Measurements from ENCODE around the gene CAB39L. TPM values are rescaled to one million over a fixed set of nuclear protein-coding genes. Genes with fewer than 3 reads are reported as not detected.

Gene CAB39L
- polyA plus RNA-seq, 1 of the 3 experiments (the other 2 are of a cell fraction), result 2.6 TPM

DNA sequence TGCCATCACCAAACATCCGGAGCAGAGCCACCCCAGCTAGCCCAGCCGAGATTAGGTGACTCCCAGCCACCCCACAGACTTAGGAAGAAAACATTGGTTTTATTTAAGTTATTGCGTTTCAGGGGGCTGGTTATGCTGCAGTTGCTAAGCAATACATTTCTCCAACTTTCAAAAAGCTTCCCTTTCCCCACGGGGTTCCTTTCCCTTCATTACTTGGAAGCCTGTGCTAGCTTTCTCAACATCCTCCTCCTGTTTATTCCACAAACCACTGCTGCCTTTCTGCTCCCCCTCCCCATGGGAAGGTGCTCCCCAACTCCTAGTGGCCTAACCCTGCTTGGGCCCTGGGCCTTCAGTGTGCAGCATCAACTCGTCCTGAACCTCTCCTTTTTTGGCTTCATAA, 143.6 kb downstream of the CAB39L start:
- WGBS (ENCODE audit: low lambda C conversion rate), result 59% methylated on average over 5 of the region's 5 CpGs
- TF ChIP-seq SIN3A (IDR thresholded peaks at IDR 0.05; ENCODE audit: borderline replicate concordance, low read depth, low read length), result no peak
- no peak for TF ChIP-seq TAF1 (IDR thresholded peaks at IDR 0.05; ENCODE audit: borderline replicate concordance, low read depth, low read length)
- no peak for TF ChIP-seq NFIC (IDR thresholded peaks at IDR 0.05; ENCODE audit: borderline replicate concordance)
- TF ChIP-seq EP300 (IDR thresholded peaks at IDR 0.05; ENCODE audit: borderline replicate concordance in 1 of 2, low read depth in 1 of 2, low read length in 1 of 2), result no peak
- no peak for TF ChIP-seq TCF12 (IDR thresholded peaks at IDR 0.05)
- TF ChIP-seq MEF2A (IDR thresholded peaks at IDR 0.05; ENCODE audit: borderline replicate concordance, low read depth), result no peak
- TF ChIP-seq YY1 (IDR thresholded peaks at IDR 0.05; ENCODE audit: low read depth), result no peak
- TF ChIP-seq RXRA (IDR thresholded peaks at IDR 0.05; ENCODE audit: borderline replicate concordance, low read depth), result no peak
- TF ChIP-seq, protein P1, sequence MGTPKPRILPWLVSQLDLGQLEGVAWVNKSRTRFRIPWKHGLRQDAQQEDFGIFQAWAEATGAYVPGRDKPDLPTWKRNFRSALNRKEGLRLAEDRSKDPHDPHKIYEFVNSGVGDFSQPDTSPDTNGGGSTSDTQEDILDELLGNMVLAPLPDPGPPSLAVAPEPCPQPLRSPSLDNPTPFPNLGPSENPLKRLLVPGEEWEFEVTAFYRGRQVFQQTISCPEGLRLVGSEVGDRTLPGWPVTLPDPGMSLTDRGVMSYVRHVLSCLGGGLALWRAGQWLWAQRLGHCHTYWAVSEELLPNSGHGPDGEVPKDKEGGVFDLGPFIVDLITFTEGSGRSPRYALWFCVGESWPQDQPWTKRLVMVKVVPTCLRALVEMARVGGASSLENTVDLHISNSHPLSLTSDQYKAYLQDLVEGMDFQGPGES (IDR thresholded peaks at IDR 0.05; ENCODE audit: low read depth, low read length), result no peak
- no peak for TF ChIP-seq TEAD4 (IDR thresholded peaks at IDR 0.05; ENCODE audit: borderline replicate concordance, insufficient read depth)
- no peak for TF ChIP-seq POLR2AphosphoS5 (IDR thresholded peaks at IDR 0.05; ENCODE audit: low read depth, low read length)
- no peak for TF ChIP-seq GATA2 (CRISPR knock-in tag; IDR thresholded peaks at IDR 0.05)
- TF ChIP-seq, protein P2, sequence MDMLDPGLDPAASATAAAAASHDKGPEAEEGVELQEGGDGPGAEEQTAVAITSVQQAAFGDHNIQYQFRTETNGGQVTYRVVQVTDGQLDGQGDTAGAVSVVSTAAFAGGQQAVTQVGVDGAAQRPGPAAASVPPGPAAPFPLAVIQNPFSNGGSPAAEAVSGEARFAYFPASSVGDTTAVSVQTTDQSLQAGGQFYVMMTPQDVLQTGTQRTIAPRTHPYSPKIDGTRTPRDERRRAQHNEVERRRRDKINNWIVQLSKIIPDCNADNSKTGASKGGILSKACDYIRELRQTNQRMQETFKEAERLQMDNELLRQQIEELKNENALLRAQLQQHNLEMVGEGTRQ (IDR thresholded peaks at IDR 0.05; ENCODE audit: borderline replicate concordance, low read depth, low read length), result no peak
- TF ChIP-seq CTCF (IDR thresholded peaks at IDR 0.05), result no peak
- TF ChIP-seq NRF1 (IDR thresholded peaks at IDR 0.05; ENCODE audit: low read depth, low read length), result no peak
- TF ChIP-seq ELF1 (IDR thresholded peaks at IDR 0.05), result no peak
- no peak for TF ChIP-seq RCOR1 (IDR thresholded peaks at IDR 0.05; ENCODE audit: low read length)
- no peak for TF ChIP-seq MXI1 (IDR thresholded peaks at IDR 0.05; ENCODE audit: low read depth, low read length)
- Histone ChIP-seq H3K4me3 (ENCODE audit: low read depth in 2 of 2, low read length in 1 of 2) (no peak overlapping the region), H3K9ac (no peak overlapping the region), H3K27me3 (ENCODE audit: insufficient read depth) (no peaks in the 10 kb centered on the region), H3K27ac (ENCODE audit: low read depth in 2 of 2, low read length in 1 of 2) (no peak overlapping the region), H3K4me1 (ENCODE audit: control insufficient read depth in 1 of 2, insufficient read depth in 2 of 2, low read depth in 1 of 2, low read length in 1 of 2) (no peaks in the 10 kb centered on the region; a peak in 1 of 4 replicates), H3K36me3 (replicated peaks in 1 of 2; ENCODE audit: control insufficient read depth in 1 of 2, insufficient read depth in 2 of 2, low read length in 1 of 2) (no peaks in the 10 kb centered on the region), H3F3A (replicated peaks; ENCODE audit: insufficient read depth) (no peaks in the 10 kb centered on the region), H3K9me2 (no peaks in the 10 kb centered on the region), H3K79me2 (ENCODE audit: insufficient read depth) (no peaks in the 10 kb centered on the region), H3K4me2 (no peak overlapping the region), H2AFZ (ENCODE audit: low read depth) (no peak overlapping the region), H4K20me1 (ENCODE audit: insufficient read depth) (no peaks in the 10 kb centered on the region), H3K9me3 (no peaks in the 10 kb centered on the region)
- no peak for DNase-seq
- ChIA-PET CTCF (interaction anchor here (0.6 to 7.4 kb wide), 26 partner anchors 8 to 320 kb away, joined by 3 to 73 read pairs (median 4); partner anchors contain the start of gene RCBTB1), POLR2A (no interaction called here)
